K562 (cell line): ENCODE data around the gene ISYNA1. TPM values are rescaled to one million over a fixed set of nuclear protein-coding genes. Genes with fewer than 3 reads are reported as not detected.
A peak's percentile ranks its signal among the peaks of the same experiment; 100 is the strongest.

Experiments
- polyA plus RNA-seq, 8 experiments: library from polyadenylated mRNA; depleted of rRNA in 4 of 8; stranded (reverse) in 5 of 8; unstranded in 3 of 8; fragments of >200 nt; fragmentation: Nextera tagmentation in 2 of 8; fragmentation: Illumina TruSeq in 1 of 8; extraction: Ambion mirVana in 2 of 8; extraction: Trizol in 1 of 8; gene quantifications; 2 replicates each; pipeline versions ENCODE4 v1.2.1 to v1.2.3, GENCODE V29; 2011 to 2014; ENCODE audit warnings: inconsistent platforms in 1 of 8, missing spikeins in 1 of 8
- total RNA-seq, 7 experiments: library from RNA; depleted of rRNA in 6 of 7; stranded (reverse); fragments of >200 nt in 6 of 7; fragmentation: Illumina TruSeq in 2 of 7; extraction: Trizol in 2 of 7; gene quantifications; 2 replicates each; pipeline versions ENCODE4 v1.2.1 to v1.2.3, GENCODE V29; 2011 to 2021; ENCODE audit warnings: low replicate concordance in 1 of 7
- TF ChIP-seq, protein P1 (sequence below): fragments of 200-600 bp; sonication (generic); IDR thresholded peaks from one replicate; pipeline ENCODE4 v1.6.1; 2012; ENCODE audit warnings: mild to moderate bottlenecking, low read depth, low read length, inconsistent platforms
- TF ChIP-seq, protein P2 (sequence below), 2 experiments: IDR thresholded peaks in 1 of 2; conservative IDR thresholded peaks in 1 of 2; 2 replicates each; pipeline ENCODE4 v1.6.1; 2016; ENCODE audit warnings: low read depth in 2 of 2, mild to moderate bottlenecking in 1 of 2, missing compliant biosample characterization in 1 of 2, missing genetic modification characterization in 1 of 2, moderate library complexity in 1 of 2
- TF ChIP-seq, protein P3 (sequence below): fragments of 200-800 bp; sonication (Bioruptor generic); IDR thresholded peaks from 2 replicates; pipeline ENCODE4 v1.6.1; 2017; ENCODE audit warnings: missing genetic modification characterization, missing compliant biosample characterization
- TF ChIP-seq, protein P4 (sequence below): fragments of 450-650 bp; formaldehyde crosslinking; IDR thresholded peaks from 2 replicates; pipeline ENCODE4 v1.4.0; 2020; ENCODE audit warnings: mild to moderate bottlenecking, moderate library complexity
- TF ChIP-seq, protein P5 (sequence below), 2 experiments: fragments of 450-650 bp in 1 of 2; sonication (generic) in 1 of 2; formaldehyde crosslinking in 1 of 2; IDR thresholded peaks in 1 of 2; conservative IDR thresholded peaks in 1 of 2; 2 replicates each; pipeline versions ENCODE4 v1.6.1 to v1.8.1; 2016 to 2023; ENCODE audit warnings: mild to moderate bottlenecking in 2 of 2, moderate library complexity in 2 of 2, inconsistent platforms in 1 of 2, missing genetic modification reagents in 1 of 2

Gene ISYNA1
- total and polyA plus RNA-seq, 9 of the 15 experiments (the other 6 are each of a cell fraction or from before 2014, with no cell fraction given): 21.8 to 460 (median 93.2) TPM

DNA sequence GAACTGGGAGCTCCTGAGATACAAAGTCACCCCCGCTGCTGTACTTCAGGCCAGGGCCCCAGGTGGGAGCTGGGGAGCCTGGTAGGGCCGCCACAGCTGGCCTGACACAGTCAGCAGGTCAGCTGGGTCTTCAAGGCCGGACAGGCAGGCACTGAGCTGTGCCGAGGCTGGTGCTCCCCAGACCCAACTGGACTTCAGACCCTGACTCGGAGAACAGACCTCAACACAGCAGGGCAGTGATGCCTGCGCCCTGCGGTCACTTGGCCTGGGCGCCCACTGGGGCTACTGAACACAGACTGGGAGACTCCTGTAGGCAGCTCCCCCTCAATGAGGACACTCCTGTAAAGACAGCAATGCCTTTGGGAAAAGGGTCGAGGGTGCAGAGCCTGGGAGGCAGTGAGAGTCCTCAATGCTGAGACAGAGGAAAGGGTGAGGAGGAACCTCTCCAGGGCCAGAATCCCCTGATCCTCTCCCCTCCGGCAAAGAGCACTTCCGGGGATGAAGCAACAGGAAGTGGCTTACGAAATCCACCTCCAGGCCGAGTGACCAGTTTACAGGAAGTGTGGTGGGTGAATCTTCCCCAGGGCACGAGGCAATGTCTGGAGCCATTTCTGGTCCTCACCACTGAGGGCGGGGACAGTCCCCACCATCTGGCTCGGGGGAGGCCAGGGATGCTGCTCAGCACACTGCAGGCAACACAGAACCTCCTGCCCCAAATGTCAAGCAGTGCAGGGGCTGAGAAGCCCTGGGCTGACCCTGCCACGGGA, 40.8 kb upstream of the ISYNA1 start (continued):
- TF ChIP-seq, protein P1, sequence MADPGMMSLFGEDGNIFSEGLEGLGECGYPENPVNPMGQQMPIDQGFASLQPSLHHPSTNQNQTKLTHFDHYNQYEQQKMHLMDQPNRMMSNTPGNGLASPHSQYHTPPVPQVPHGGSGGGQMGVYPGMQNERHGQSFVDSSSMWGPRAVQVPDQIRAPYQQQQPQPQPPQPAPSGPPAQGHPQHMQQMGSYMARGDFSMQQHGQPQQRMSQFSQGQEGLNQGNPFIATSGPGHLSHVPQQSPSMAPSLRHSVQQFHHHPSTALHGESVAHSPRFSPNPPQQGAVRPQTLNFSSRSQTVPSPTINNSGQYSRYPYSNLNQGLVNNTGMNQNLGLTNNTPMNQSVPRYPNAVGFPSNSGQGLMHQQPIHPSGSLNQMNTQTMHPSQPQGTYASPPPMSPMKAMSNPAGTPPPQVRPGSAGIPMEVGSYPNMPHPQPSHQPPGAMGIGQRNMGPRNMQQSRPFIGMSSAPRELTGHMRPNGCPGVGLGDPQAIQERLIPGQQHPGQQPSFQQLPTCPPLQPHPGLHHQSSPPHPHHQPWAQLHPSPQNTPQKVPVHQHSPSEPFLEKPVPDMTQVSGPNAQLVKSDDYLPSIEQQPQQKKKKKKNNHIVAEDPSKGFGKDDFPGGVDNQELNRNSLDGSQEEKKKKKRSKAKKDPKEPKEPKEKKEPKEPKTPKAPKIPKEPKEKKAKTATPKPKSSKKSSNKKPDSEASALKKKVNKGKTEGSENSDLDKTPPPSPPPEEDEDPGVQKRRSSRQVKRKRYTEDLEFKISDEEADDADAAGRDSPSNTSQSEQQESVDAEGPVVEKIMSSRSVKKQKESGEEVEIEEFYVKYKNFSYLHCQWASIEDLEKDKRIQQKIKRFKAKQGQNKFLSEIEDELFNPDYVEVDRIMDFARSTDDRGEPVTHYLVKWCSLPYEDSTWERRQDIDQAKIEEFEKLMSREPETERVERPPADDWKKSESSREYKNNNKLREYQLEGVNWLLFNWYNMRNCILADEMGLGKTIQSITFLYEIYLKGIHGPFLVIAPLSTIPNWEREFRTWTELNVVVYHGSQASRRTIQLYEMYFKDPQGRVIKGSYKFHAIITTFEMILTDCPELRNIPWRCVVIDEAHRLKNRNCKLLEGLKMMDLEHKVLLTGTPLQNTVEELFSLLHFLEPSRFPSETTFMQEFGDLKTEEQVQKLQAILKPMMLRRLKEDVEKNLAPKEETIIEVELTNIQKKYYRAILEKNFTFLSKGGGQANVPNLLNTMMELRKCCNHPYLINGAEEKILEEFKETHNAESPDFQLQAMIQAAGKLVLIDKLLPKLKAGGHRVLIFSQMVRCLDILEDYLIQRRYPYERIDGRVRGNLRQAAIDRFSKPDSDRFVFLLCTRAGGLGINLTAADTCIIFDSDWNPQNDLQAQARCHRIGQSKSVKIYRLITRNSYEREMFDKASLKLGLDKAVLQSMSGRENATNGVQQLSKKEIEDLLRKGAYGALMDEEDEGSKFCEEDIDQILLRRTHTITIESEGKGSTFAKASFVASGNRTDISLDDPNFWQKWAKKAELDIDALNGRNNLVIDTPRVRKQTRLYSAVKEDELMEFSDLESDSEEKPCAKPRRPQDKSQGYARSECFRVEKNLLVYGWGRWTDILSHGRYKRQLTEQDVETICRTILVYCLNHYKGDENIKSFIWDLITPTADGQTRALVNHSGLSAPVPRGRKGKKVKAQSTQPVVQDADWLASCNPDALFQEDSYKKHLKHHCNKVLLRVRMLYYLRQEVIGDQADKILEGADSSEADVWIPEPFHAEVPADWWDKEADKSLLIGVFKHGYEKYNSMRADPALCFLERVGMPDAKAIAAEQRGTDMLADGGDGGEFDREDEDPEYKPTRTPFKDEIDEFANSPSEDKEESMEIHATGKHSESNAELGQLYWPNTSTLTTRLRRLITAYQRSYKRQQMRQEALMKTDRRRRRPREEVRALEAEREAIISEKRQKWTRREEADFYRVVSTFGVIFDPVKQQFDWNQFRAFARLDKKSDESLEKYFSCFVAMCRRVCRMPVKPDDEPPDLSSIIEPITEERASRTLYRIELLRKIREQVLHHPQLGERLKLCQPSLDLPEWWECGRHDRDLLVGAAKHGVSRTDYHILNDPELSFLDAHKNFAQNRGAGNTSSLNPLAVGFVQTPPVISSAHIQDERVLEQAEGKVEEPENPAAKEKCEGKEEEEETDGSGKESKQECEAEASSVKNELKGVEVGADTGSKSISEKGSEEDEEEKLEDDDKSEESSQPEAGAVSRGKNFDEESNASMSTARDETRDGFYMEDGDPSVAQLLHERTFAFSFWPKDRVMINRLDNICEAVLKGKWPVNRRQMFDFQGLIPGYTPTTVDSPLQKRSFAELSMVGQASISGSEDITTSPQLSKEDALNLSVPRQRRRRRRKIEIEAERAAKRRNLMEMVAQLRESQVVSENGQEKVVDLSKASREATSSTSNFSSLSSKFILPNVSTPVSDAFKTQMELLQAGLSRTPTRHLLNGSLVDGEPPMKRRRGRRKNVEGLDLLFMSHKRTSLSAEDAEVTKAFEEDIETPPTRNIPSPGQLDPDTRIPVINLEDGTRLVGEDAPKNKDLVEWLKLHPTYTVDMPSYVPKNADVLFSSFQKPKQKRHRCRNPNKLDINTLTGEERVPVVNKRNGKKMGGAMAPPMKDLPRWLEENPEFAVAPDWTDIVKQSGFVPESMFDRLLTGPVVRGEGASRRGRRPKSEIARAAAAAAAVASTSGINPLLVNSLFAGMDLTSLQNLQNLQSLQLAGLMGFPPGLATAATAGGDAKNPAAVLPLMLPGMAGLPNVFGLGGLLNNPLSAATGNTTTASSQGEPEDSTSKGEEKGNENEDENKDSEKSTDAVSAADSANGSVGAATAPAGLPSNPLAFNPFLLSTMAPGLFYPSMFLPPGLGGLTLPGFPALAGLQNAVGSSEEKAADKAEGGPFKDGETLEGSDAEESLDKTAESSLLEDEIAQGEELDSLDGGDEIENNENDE: no peak
- TF ChIP-seq, protein P2, sequence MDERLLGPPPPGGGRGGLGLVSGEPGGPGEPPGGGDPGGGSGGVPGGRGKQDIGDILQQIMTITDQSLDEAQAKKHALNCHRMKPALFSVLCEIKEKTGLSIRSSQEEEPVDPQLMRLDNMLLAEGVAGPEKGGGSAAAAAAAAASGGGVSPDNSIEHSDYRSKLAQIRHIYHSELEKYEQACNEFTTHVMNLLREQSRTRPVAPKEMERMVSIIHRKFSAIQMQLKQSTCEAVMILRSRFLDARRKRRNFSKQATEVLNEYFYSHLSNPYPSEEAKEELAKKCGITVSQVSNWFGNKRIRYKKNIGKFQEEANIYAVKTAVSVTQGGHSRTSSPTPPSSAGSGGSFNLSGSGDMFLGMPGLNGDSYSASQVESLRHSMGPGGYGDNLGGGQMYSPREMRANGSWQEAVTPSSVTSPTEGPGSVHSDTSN (CRISPR knock-in tag; IDR thresholded peaks at IDR 0.05; ENCODE audit: low read depth): no peak
- TF ChIP-seq, protein P2 (tag; conservative IDR thresholded peaks at IDR 0.05; ENCODE audit: low read depth): no peak
- TF ChIP-seq, protein P3, sequence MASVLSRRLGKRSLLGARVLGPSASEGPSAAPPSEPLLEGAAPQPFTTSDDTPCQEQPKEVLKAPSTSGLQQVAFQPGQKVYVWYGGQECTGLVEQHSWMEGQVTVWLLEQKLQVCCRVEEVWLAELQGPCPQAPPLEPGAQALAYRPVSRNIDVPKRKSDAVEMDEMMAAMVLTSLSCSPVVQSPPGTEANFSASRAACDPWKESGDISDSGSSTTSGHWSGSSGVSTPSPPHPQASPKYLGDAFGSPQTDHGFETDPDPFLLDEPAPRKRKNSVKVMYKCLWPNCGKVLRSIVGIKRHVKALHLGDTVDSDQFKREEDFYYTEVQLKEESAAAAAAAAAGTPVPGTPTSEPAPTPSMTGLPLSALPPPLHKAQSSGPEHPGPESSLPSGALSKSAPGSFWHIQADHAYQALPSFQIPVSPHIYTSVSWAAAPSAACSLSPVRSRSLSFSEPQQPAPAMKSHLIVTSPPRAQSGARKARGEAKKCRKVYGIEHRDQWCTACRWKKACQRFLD (CRISPR knock-in tag): 0 out of 2 replicates have a peak, but pooled peaks have one; percentile 64
- TF ChIP-seq, protein P4, sequence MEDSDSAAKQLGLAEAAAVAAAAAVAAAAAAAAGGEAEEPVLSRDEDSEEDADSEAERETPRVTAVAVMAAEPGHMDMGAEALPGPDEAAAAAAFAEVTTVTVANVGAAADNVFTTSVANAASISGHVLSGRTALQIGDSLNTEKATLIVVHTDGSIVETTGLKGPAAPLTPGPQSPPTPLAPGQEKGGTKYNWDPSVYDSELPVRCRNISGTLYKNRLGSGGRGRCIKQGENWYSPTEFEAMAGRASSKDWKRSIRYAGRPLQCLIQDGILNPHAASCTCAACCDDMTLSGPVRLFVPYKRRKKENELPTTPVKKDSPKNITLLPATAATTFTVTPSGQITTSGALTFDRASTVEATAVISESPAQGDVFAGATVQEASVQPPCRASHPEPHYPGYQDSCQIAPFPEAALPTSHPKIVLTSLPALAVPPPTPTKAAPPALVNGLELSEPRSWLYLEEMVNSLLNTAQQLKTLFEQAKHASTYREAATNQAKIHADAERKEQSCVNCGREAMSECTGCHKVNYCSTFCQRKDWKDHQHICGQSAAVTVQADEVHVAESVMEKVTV: no peak
- TF ChIP-seq, protein P5, sequence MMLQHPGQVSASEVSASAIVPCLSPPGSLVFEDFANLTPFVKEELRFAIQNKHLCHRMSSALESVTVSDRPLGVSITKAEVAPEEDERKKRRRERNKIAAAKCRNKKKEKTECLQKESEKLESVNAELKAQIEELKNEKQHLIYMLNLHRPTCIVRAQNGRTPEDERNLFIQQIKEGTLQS (IDR thresholded peaks at IDR 0.05): peak; percentile 83
- TF ChIP-seq, protein P5 (CRISPR knock-in tag; conservative IDR thresholded peaks at IDR 0.05): no peak
